Stimulated activated CD4-positive, alpha-beta T cell treated with anti-CD3 and anti-CD28 coated beads, Interleukin-12 subunit alpha, Interleukin-12 subunit beta, amount 100 ng/mL, for 24 hours (primary cell): ENCODE data around the gene BCAR3.
"Not testable (repeated sequence)": the region's sequence is repeated elsewhere in the genome, so short reads cannot be mapped to it uniquely, and the experiment has no call there.

Source experiments
- DNase-seq, 2 experiments: peaks; one replicate each; pipeline ENCODE4 v3.0.0-alpha.2; 2020; ENCODE audit warnings: low read depth in 2 of 2

Gene BCAR3

GRCh38 chr1:93668951-93669350, 12.7 kb downstream of the BCAR3 start:
- no peak for DNase-seq

- no peak for DNase-seq
Measured at GRCh38 chr1:93668121-93668520, 13.5 kb downstream of the BCAR3 start.

- DNase-seq = no peak
Measured at GRCh38 chr1:93667642-93668041, 14.0 kb downstream of the BCAR3 start.

GRCh38 chr1:93666613-93667384, 14.8 kb downstream of the BCAR3 start:
- DNase-seq = no peak

GRCh38 chr1:93665015-93665414, 16.6 kb downstream of the BCAR3 start:
- DNase-seq = no peak

- no peak for DNase-seq
Measured at GRCh38 chr1:93663208-93663614, 18.4 kb downstream of the BCAR3 start.

DNA sequence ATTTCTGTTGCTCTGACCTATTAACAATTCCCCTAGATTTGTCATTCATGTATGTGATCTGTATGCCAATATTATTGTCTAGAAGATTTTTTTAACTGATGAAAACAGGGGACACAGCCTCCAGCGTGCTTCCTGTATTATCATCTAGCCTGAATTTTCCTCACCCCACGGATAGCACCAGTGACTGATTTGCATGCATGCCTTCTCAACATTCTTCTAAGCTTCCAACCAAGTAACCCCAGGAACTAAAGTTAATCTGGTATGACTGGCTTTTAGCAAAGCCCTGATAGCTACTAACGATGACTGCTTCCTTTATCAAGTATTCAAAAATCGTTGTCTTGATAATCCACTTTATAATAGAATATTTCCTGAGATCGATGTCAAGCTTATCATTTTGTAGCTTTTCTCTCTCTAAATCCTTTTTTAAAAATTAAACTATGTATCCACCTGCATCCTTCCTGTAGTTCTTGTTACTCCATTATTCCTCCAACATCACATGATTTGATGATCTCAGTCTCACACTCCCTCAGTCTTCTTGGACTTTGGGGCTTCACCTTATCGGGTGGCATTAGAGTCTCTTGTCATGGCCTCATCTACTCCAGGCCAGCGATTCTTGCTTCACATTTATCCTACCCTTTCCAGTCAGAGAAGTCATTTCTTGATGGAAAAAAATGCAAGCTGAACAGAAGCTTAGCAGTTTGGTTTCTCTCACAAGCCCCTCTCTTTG, 19.0 kb downstream of the BCAR3 start:
- no peak for DNase-seq

DNA sequence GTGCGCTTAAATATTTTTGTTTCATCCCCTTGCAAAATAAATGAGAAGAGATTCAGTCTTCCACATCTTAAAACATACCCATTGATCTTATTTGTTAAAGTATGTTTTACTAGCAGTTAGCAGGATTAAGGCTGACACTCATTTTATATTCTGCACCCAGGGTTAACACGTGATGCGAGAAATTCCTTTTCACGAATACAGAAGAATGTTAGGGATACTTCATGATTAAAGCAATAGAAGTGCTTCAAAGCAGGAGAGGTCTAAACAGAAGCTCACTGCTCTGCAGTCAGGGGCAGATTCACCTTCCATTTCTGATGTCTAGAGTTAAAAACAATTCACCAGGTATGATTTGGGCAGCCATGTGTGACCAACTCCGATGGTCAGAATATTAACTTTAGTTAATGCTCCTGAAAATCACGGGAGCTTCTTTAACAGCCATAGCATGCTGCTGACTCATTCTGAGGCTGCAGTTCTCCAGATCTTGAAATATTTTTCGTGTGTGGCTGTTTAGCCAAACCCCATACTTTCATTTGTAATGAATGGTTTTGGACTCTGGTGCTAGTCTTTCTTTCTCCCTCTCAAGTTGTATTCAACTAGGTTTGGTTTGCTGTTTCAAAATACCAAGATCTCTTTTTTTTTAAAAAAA, 19.7 kb downstream of the BCAR3 start:
- DNase-seq = no peak

DNA sequence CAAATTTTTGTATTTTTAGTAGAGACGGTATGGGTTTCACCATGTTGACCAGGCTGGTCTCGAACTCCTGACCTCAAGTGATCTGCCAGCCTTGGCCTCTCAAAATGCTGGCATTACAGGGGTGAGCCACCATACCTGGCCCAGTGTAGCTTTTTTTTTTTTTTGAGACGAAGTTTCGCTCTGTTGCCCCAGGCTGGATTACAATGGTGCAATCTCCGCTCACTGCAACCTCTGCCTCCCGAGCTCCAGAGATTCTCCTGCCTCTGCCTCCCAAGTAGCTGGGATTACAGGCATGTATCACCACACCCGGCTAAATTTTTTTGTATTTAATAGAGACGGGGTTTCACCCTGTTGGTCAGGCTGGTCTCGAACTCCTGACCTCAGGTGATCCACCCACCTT, 20.3 kb downstream of the BCAR3 start:
- DNase-seq = not testable (repeated sequence)

DNA sequence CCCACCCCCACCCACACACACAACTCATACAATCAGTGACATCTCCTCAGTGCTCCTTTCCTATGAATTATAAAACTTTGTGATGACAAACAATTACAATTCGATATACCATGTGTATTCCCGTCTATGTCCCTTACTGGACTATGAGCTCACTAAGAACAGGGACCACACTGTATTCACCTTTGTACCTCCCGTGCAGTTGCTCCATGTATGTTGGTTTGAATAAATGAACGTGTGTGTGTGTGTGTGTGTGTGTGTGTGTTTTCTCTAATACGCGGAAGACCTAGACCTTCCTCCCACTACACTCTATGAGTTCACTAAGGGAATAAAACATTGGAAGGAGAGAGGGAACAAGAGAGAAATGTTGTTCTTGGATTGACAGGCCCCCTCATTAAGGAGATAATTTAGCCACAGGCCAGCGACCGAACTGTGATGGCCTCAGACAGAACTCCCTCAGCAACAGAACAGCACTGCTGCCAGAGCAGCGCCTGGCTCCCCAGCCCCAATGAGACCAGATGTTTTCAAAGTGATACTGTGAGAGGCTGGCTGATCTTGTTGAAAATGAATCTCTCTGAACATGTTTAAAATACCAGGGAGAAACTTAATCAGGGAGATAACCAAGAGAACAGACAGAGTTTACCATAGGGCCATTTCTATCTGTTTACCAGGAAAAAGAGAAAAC, 21.7 kb downstream of the BCAR3 start:
- DNase-seq = no peak

DNA sequence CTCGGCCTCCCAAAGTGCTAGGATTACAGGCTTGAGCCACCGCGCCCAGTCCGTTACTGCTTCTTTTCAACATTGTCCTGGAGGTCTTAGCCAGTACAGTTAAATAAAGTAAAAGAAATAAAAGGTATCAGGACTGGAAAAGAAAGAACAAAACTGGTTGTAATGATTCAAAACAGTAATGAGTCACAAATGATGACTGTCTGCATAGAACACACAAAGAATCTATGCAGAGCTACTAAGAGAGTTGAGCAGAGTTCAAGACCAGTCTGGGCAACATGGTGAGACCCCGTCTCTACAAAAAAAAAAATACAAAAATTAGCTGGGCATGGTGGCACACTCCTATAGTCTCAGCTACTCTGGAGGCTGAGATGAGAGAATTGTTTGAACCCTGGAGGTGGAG, 23.4 kb downstream of the BCAR3 start:
- DNase-seq = no peak

DNA sequence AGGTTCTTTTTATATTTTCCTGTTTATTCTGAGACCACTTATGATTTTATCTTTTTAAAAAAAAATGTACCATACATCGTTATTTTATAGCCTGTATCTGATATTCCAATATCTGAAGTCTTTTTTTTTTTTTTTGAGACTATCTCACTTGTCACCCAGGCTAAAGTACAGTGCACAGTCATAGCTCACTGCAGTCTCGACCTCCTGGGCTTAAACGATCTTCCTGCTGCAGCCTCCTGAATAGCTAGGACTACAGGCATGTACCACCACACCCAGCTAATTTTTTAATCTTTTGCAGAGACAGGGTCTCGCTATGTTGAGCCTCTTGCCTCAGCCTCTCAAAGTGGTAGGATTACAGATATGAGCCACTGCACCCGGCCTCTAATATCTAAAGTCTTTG, 25.1 kb downstream of the BCAR3 start:
- DNase-seq = no peak

DNA sequence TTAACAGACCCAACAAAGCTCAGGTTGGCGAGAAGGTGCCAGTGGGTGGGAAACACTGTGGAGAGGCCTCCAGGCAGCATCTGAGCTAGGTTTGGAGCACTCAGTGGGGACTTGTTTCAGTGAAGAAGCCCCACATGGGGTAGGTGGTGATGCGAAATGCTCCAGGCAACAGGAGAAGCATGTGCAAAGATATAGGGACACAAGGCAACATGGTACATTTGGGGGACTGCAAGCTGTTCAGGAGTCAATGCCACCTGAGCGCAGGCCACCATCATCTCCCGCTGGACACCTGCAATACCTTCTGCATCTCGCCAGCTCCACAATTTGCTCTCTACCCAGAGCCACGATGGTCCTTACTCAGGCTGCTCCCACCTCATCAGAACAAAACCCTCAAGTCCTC, 28.0 kb downstream of the BCAR3 start:
- DNase-seq = no peak

GRCh38 chr1:93652323-93652949, 29.2 kb downstream of the BCAR3 start:
- no peak for DNase-seq

DNA sequence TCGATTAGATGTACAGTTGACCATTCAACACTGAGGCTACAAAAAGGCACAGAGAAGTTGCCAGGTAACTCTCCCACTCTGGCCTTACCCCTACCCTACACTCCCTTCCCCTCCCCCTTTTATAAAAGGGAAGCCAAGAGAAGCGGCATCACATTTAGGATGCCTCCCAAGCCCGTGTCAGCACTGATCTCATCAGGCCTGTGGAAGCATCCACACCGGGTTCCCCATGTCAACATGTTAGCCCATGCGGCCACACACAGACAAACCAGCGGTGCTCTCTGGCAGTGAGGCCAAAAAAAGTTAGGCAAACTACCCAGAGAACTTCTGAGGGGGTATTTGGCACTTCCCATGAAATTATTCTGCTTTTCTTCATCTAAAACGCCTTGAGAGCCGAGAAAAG, 29.9 kb downstream of the BCAR3 start:
- no peak for DNase-seq

GRCh38 chr1:93650159-93650558, 31.5 kb downstream of the BCAR3 start:
- DNase-seq = not testable (repeated sequence)

GRCh38 chr1:93649231-93649630, 32.4 kb downstream of the BCAR3 start:
- DNase-seq = no peak

DNA sequence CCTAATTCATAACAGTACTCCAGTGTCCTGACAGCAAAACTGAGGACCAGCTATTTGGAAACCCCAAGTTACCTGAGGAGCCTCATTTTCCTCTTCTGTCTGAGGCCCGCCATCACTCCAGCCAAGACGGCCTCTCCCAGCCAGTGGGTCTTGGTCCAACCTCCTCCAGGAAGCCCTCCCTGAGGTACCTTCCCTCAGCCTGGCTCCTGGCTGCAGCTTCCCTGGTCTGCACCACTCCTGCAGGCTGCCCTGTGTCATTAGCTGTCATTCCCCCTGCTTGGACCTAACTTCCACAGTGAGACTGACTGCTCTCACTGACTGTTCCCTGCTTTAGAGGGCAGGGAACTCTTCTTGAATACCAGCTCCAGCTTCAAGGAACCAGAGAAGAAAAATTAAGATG, 33.0 kb downstream of the BCAR3 start:
- DNase-seq = no peak

DNA sequence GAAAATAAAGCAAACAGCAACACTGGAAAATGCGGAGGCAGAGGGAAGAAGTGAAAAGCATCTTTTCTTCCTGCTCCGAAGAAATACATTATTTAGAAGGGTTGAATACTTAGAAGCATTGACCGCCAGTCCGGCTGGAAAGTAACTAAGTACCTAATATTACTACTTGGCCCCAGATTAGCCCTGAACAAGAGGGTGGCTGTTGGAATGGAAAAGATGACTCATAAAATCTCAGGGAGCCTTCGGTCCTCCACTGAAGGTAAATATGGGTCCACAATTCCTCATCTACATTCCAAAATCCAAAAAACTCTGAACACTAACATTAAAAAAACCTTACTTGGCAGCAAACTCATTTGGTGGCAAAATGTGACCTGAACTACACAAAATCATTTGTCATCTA, 40.1 kb downstream of the BCAR3 start:
- DNase-seq = no peak

DNA sequence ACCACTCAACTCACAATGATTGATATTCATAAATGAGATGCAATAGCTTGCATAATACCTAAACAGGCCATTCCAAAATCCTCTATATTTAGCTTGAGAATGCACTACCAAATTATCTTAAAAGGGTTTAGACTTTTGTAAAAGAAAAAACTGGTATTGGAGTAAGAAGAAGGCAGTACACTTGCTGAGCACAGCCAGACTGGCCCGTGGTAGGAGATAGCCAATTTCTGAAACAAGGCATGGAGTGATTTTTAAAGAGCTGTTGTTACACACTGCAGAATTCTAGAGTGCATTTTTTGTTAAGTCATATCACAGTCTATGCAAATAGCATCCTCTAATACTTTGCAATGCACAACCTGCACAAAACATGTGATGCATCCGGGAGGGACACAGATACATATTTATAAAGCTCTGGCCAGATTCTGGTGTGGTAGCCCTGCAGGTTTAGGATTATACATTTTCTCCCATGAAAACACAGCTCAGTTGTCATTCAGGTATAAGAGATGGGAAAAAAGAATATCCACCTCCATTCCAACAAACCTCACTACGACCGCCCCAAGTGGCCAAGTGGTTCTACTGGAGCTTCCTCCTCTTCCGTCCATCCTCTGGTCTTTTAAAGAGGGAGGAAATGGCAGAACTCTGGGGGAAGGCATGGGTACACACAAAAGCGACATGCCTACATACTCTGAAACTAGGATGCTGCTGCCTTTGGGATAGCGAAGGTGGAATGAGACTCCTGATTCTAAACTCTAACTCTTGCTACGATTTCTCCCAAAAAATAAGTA, 40.8 kb downstream of the BCAR3 start:
- DNase-seq = no peak

DNA sequence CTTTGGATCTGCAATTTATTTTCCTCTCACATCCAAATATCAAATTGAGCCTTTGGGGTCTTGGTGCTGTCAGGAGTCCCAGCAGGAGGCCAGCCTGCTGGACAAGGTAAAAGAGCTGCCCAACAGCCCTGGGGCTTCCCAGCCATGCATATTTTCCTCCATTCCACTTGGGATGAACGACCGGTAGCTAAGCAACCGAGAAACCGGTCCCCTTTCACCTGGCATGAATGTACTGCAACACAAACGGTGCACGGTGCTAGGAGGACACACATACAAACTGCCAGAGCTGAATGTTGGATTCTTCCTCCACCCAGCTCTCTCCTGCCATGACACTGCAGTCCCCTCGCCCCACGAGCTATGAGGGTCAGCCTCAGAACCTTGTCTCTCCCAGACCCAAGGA, 42.7 kb downstream of the BCAR3 start:
- no peak for DNase-seq
